NCI-H1417 treated with DMSO at 0.1 percent for 48 hours (cell line): Measurements from ENCODE around the gene GCK.

ENCODE experiments used
- DNase-seq: peaks from one replicate; lab custom pipeline; 2025; lab: John Stamatoyannopoulos, UW

Gene GCK

DNA sequence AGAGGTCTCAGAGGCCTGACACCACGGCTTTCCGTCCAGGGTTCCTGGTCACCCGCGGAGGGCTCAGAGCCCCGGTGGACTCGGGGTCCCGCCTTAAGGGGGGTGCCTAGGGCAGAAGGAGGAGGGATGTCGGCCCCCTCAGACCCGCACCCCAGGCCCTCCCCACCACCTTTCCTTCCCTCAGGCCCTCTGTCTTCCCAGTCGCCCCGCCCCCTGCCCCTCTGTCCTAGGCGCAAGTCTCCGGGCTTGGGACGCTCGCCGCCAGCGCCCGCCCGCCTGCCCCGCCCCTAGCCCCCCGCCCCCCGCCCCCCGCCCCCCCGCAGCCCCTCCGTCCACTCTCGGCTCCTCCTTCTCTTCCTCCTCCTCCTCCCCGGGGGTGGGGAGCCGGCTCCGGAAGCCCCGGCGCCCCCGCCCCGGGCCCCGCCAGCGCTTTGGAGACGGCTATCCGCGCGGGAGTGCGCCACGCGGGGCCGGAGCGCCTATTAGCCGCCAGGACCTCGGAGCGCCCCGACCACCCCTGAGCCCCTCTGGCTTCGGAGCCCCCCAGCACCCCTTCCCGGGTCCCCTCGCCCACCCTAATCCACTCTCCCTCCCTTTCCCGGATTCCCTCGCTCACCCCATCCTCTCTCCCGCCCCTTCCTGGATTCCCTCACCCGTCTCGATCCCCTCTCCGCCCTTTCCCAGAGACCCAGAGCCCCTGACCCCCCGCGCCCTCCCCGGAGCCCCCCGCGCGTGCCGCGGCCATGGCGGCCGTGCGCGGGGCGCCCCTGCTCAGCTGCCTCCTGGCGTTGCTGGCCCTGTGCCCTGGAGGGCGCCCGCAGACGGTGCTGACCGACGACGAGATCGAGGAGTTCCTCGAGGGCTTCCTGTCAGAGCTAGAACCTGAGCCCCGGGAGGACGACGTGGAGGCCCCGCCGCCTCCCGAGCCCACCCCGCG is 85.0 kb downstream of the GCK start, which contains the start of gene AEBP1:
Gene AEBP1 (plus strand): TSS at position 423 of the 937 bp plus-strand sequence. CDS start 321 bp downstream, at position 744.
- DNase-seq, result no peak

DNA sequence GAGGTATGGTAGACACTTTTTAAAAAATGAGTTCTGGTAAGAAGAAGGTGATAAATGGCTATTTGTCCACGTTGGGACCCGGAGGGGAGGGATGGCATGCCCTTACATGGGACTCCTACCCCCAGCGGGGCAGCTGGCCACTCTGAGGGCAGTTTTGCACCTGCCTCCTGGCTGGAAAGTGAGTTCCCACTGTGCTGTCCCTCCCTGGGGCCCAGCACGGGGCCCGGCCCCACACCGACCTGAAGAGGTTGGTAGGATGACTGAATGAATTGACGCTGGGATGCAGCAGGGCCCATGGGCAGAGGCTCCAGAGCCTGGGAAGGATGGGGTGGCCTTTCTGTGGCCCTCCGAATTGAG is 85.7 kb downstream of the GCK start:
- DNase-seq, result no peak

DNA sequence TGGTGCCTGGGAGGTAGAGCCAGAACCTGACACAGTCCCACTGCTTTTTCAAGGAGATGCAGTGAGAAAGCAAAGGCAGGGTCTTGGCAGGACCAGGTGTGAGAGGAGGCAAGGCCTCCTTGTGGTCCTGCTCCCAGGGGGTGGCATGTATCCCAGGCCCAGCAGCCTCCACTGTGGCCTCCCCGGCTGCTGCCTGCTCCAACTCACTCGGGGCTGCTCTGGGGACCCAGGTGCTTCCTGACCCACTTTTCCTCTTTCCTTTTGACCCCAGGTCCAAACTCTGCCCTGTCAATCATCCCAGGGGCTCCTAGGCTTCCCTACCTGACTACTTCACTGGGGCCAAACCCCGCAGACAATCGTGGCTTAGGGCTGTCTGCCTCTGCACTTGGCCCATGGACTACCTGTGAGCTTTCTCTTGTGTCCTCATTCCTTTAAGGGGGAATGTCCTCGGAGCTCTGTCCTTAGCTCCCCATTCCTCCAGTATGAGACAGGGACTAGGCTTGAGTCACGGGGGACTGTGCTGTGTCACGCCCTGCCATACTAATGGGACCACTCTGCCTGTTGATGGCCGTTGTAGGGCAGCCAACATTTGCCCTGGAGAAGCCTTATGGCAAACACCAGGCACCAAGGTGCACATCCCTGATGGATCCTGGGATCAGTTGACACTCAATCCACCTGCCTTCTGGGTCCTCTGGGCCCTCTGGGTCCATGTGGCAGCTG is 86.2 kb downstream of the GCK start:
- no peak for DNase-seq

DNA sequence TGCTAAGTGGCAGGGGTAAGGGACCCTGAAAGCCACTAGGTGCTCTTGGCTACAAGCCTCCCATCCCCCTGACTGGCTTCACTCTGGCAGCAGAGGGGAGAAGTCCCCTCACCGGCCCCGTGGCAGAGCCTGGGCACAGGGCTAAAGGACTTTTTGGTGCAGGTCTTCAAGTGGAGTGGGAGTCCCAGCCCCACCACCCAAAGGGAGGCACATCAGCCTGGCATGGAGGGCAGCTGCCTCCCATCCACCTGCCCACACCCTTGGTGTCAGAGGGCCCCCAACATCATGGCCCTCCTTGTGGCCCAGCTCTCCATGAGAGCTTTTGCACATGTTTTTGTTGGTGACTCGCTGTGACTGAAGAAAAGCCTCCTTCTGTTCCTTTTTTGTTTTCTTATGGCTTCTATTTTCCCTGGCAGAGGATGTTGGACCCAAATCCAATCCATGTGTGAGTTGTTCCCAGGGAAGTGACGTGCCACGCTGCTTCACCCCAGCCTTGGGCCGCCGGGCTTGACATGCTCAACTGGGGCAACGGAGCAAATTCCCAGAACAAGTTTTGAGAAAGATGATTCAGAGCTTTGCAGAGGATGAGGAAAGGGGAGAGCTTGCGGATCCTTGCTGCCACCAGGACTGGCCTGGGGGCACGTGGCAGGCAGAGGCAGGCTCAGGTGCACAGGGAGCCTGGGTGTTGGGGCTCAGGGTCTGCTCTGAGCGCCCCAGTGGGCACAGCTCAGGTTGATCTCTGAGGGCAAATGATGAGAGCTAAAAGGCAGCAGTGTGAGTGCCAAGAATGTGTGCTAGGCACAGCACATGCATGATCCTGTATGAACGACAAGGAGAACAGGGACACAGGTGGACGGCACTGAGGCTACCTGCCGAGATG is 87.0 kb downstream of the GCK start:
- DNase-seq, result no peak

DNA sequence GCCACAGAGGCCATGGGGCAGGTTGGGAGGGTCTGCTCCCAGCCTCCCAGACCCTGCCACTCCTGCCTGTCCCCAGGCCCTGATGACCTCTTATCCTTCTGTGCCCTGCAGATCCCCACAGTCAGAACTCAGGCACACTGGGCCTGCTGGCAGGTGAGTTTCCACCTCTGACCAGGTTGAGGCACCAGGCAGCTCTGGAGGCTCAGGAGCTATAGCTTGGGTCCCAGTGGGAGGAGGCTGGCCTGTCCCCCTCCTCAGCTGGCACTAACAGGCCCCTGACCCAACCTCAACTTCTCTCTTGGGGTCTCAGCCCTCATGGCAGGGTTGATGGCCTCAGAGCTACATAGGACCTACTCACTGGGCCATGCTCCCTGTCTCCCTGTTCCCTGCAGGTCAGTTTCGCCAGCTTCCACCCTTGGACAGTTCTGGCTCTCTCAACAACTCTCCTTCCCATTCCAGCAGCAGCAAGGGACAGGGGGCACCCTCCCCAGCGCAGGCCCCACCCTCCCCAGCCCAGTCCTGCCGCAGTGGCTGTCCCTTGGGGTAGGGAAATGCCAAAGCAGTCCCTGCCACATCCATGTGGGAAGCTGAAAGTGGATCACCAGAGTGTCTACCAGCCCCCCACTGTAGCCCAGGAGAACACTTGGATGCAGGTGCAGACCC is 87.8 kb downstream of the GCK start:
- DNase-seq, result no peak

DNA sequence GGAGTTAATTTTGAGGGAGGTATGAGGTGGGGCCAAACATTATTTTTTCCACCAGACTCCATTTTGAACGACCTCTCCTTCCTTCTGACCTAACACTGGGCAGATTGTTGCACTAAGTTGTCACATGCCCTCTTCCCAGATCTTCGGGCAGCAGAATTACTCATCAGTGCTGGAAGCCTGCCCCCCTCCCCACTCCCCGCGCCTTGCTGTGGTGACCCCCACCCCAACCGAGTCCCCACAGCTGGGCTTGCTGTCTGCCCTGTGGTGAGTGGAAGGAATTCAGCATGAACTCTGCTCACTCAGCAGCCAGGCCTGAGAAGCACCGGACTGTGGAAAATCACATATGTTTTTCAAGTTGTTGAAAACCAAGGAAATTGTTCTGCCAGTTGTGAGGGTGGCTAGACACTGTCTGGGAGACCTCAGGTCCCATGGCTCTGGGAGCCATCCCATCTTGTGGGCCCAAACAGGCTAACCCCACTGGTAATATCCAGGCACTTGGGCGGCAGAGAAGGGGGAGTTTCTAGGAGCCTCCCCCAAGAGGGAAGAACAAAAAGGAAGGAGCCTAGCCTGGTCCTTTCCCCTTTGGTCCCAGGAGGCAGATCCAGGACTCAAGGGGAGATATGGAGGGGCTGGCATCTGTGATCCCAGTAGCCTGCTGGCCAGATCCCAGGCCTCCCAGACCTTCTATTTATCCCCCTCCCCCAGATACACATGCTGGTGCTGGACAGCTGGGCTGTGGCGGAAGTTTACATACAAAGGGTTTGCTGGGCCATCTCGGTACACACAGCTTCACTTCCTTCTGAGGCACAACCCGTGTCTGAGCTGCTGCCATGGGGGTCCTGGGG is 88.6 kb downstream of the GCK start:
- DNase-seq, result no peak

DNA sequence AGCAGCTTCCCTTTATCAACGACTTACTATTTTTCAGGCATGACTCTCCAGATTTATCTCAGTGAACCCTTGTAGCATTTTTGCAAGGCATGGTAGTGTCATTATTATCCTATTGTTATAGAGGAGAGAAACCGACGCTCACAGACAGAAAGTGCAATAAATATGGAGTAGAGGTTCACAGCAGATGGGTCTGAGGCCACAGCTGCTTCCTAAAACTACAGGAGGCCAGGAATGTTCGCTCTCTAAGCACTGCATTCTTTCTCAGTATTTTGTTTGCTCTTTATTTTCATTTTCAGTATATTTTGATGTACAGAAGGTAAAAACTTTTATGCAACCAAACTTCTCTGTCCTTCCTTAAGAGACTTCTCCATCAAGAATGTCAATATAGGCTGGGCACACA is 89.6 kb downstream of the GCK start:
- no peak for DNase-seq

DNA sequence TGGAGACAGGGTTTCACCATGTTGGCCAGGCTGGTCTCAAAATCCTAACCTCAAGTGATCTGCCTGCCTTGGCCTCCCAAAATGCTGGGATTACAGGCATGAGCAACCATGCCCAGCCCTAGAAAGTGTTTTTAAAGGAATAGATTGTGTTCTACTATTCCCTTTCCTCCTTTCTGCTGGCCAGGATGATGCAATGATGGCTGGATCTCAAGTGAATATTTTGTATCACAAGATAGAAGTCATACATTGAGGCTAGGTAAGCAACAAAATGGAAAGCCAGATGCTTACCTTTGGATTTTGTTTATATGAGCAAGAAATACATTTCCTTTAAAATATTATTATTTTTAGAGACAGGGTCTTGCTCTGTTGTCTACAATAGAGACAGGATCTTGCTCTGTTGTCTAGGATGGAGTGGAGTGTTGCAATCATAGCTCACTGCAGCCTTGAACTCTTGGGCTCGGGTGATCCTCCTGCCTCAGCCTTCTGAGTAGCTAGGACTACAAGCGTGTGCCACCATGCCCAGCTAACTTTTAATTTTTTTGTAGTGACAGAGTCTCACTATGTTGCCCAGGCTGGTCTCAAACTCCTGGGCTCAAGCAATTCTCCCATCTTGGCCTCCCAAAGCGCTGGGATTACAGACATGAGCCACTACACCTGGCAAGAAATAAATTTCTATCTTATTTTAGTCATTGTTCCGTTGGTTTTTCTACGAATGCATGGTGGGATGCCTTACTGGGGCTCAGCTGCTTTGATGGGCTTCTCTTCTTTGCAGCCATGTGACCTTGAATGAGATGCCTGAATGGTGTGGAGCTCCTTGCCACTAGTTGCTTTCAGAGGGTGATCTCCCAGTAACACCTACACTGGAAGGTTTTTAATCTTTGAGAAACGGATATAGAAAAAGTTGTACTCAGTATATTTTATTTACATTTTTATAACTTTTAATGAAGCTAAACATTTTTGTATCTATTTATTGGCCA is 90.9 kb downstream of the GCK start:
- no peak for DNase-seq

DNA sequence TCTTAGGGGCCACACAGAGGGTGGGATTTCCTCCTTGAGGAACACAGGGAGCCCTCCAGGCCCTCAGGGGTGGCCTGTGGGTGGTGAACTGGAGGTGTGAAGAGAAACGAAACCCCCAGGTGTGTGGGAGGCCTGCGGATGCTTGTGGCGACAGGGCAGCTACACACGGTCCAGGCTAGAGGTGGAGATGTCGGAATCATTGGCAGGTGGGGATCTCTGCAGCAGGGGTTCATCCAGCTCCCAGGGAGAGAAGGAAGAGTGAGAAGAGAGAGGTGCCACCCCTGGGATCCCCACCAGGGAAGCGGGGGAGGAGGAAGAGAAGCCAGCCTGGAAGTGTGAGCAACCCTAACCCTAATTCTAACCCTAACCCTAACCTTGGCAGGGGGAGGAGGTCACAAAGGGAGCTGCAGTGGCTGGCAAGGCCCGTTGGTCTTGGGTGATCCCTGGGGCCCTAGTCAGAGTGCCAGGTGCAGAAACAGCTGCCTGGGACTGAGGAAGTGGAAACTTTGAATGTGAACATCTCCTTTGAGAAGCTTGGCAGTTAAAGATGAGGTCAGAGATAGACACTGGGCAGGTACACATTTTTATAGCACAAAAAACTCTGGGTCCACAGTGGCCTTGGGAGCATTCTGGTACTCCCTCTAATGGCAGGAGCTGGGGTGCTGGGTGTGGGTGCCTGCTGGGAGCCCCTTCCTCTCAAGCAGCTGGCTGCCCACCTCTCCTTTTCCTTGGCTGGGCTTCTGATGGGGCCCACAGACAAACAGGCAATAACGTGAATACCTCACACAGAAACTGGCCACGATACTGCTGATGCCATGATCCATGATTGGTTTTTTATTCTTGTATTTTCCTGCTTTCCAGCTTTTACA is 91.9 kb downstream of the GCK start:
- no peak for DNase-seq

DNA sequence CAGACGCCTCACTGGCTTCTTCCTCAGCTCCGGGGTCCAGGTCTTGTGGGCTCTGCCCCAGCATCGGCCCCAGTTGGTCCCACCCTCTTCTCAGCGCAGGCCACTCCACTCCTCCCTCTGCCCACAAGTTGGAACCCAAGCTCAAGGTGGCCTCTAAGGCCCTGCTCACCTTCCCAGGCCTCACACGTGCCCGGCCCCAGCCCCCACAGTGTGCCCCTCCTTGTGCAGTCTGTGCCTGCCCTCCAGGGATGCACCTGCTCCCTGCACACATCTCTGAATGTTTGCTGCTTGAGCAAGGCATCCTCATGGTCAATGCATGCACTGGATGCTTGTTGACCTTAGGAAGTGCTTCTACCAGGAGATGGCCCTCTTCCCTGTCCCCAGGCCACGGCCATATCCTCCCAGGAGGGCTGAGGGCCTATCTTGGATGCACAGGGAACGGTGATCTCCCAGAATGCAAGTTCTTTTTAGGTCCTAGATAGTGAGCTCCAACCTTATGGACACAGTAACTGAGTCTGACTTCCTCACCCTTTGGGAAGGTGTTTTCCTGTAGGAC is 92.8 kb downstream of the GCK start:
- DNase-seq, result no peak

DNA sequence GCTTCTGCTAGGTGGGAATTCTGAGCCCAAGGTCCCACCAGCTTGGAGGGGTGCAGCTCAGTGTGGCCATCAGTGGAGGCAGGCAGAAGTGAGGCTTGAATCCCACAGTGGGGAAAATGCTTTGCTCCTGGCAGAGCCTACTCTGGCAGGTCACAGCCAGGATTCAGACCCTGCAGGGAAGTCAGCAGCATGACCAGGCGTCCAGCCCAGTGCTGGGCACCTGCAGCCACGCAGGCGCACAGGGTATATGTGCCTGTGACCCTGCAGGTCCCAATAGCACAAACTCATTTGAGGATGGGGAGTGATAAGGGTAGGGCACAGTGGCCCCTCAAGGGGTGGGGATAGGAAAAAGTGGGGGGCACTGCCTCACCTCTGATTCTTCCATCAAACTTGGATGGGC is 93.5 kb downstream of the GCK start:
- DNase-seq, result no peak

DNA sequence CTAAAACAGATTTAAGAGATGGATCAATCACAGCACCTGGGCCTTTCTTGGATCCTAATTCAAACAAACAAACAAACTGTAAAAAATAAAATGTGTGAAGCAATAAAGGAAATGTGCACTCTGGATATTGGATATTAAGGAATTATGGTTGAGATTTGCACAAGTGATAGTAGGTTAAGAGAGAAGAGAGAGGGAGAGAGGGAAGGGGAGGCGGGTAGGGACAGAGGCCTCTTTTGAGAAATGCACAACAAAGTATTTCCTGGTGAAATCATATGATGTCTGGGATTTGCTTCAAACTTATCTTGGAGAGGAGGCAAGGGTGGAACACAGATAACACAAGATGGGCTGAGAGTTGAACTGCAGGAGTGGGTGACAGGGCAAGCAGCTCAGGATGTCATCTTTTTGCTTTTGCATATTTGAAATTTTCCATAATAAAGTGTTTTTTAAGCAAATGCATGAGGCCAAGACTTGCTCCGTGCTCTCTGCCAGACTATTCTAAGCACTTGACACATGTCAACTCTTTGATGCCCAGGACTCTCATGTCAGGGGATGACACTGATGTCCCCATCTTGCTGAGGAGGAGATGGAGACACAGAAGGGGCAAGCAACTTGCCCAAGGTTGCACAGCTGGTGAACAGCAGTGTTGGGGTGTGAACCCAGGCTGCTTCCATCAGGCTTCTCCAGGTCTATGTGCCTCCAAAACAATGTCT is 94.2 kb downstream of the GCK start:
- DNase-seq, result no peak

DNA sequence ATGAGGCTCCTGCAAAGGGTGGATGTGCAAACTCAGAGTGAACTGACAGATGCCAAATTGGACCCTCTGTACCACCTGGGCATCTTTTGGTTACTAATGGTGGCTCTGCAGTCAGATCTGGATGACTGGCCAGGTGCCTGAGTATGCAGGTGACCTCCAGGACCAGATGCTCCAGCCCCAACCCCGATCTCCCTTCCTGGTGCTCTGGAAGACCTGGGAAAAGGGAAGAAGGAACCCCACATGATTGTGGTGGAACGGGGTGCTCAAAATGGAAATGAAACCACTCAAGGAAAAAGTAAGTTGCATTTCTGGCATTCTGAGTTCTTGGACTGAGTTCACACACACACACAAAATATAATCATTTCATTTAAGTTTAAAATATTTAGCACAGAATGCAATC is 94.9 kb downstream of the GCK start:
- no peak for DNase-seq
